Left lobe of liver (tissue), 2 donors: Measurements from ENCODE around the gene GRK5. TPM values are rescaled to one million over a fixed set of nuclear protein-coding genes. Genes with fewer than 3 reads are reported as not detected.
A peak's percentile ranks its signal among the peaks of the same experiment; 100 is the strongest.
"Not testable (repeated sequence)": the region's sequence is repeated elsewhere in the genome, so short reads cannot be mapped to it uniquely, and the experiment has no call there.

Source experiments
- ATAC-seq: fragments of 200-7000 bp; cut with Tn5 transposase; one replicate; pipeline ENCODE4 v1.9.1; 2020; ENCODE audit warnings: mild to moderate bottlenecking, moderate library complexity
- DNase-seq: peaks from one replicate; pipeline ENCODE4 v3.0.0-alpha.2; 2020; ENCODE audit warnings: low spot score
- total RNA-seq: library from RNA; stranded (reverse); gene quantifications from one replicate; pipeline ENCODE4 v1.2.1, GENCODE V29; 2021
- donor health status: DM: no; HTN: no; CAD: no; lungs with moderate emphysema.
- donor health status: DM: no; HTN: yes; CAD: no.

GRK5 gene
- total RNA-seq, result 8.4 TPM

GRCh38 chr10:119207366-119207666 is at the start of gene GRK5:
TSS of gene GRK5 (plus strand) at chr10:119207571. CDS start at chr10:119207918, 347 bp downstream.
- ATAC-seq, result peak; percentile 88
- DNase-seq, result peak; percentile 95

GRCh38 chr10:119159332-119159731 is 48.0 kb upstream of the GRK5 start:
- no peak for DNase-seq
- no peak for ATAC-seq

- peak; percentile 65 for DNase-seq
- no peak for ATAC-seq
Observed at GRCh38 chr10:119161680-119162451, 45.5 kb upstream of the GRK5 start.

GRCh38 chr10:119162452-119163092 is 44.8 kb upstream of the GRK5 start:
- ATAC-seq (no peak), DNase-seq (no peak)

GRCh38 chr10:119165171-119166117 is 41.9 kb upstream of the GRK5 start, which contains the start of gene SFXN4:
TSS of gene SFXN4 (minus strand) at chr10:119165714. CDS start at chr10:119165647, 67 bp downstream.
- ATAC-seq, result peak; percentile 94
- DNase-seq, result peak; percentile 88

- no peak for DNase-seq
- ATAC-seq, result peak; percentile 7
Observed at GRCh38 chr10:119166118-119166500, 41.3 kb upstream of the GRK5 start.

- DNase-seq, result no peak
- ATAC-seq, result no peak
Observed at GRCh38 chr10:119166564-119166963, 40.8 kb upstream of the GRK5 start.

- no peak for ATAC-seq
Observed at GRCh38 chr10:119167041-119167440, 40.3 kb upstream of the GRK5 start.

GRCh38 chr10:119174109-119174508 is 33.3 kb upstream of the GRK5 start:
- ATAC-seq (no peak), DNase-seq (no peak)

More at GRCh38 chr10:119167041-119167440, 40.3 kb upstream of the GRK5 start:
- no peak for DNase-seq

GRCh38 chr10:119176166-119176565 is 31.2 kb upstream of the GRK5 start:
- DNase-seq, result no peak

GRCh38 chr10:119177708-119178371 is 29.5 kb upstream of the GRK5 start:
- DNase-seq (no peak), ATAC-seq (peak; percentile 49)

More at GRCh38 chr10:119176166-119176565, 31.2 kb upstream of the GRK5 start:
- no peak for ATAC-seq

GRCh38 chr10:119178372-119179119 is 28.8 kb upstream of the GRK5 start, which contains the start of gene PRDX3:
TSS of gene PRDX3 (minus strand) at chr10:119178812. CDS start at chr10:119178790, 22 bp downstream.
- ATAC-seq (peak; percentile 98), DNase-seq (peak; percentile 92)

- not testable (repeated sequence) for DNase-seq, ATAC-seq
Observed at GRCh38 chr10:119180850-119181400, 26.4 kb upstream of the GRK5 start.

GRCh38 chr10:119183664-119184412 is 23.5 kb upstream of the GRK5 start:
- ATAC-seq (no peak), DNase-seq (no peak)

- DNase-seq (no peak), ATAC-seq (no peak)
Observed at GRCh38 chr10:119189811-119190282, 17.5 kb upstream of the GRK5 start.

GRCh38 chr10:119190353-119190752 is 17.0 kb upstream of the GRK5 start:
- DNase-seq (no peak), ATAC-seq (no peak)

- ATAC-seq, result no peak
Observed at GRCh38 chr10:119190954-119191785, 16.2 kb upstream of the GRK5 start.

GRCh38 chr10:119191881-119192280 is 15.5 kb upstream of the GRK5 start:
- ATAC-seq (no peak), DNase-seq (no peak)

More at GRCh38 chr10:119190954-119191785, 16.2 kb upstream of the GRK5 start:
- no peak for DNase-seq
